ENCODE data around the gene MAST2.

GRCh38 chr1:45982359-45982758 lies 178.9 kb downstream of the MAST2 start:
- TF ChIP-seq, protein P1, sequence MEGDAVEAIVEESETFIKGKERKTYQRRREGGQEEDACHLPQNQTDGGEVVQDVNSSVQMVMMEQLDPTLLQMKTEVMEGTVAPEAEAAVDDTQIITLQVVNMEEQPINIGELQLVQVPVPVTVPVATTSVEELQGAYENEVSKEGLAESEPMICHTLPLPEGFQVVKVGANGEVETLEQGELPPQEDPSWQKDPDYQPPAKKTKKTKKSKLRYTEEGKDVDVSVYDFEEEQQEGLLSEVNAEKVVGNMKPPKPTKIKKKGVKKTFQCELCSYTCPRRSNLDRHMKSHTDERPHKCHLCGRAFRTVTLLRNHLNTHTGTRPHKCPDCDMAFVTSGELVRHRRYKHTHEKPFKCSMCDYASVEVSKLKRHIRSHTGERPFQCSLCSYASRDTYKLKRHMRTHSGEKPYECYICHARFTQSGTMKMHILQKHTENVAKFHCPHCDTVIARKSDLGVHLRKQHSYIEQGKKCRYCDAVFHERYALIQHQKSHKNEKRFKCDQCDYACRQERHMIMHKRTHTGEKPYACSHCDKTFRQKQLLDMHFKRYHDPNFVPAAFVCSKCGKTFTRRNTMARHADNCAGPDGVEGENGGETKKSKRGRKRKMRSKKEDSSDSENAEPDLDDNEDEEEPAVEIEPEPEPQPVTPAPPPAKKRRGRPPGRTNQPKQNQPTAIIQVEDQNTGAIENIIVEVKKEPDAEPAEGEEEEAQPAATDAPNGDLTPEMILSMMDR (conservative IDR thresholded peaks at IDR 0.05; ENCODE audit: low read length), result no peak
- TF ChIP-seq EZH2phosphoT487 (IDR thresholded peaks at IDR 0.05; ENCODE audit: borderline replicate concordance), result no peak

All from Loucy (cell line).